ENCODE measurements around the gene ZNF22.
A peak's percentile ranks its signal among the peaks of the same experiment; 100 is the strongest.

The ZNF22 gene

DNA sequence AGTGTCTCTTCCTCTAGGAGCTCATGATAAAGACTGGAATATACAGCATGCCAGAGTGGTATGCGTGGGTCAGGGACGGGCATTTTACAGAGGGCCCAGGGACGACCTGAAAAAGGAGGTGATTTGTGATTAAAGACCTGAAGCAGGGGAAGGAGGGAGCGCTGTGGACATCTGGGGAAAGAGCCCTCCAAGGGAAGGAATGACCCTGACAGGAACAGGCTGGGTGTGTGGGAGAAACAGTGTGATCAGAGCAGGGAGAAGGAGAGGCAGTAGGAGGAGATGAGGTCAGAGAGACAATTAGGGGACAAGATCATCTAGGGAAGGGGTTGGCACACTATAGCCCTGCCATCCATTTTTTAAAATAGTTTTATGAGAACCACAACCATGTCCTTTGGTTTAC, 44.5 kb upstream of the ZNF22 start:
- no peak for TF ChIP-seq CTCF (IDR thresholded peaks at IDR 0.05; ENCODE audit: control insufficient read depth, extremely low read depth, insufficient read depth)
- no peak overlapping the region for H3K4me3 ChIP-seq (ENCODE audit: low read depth, low read length)

DNA sequence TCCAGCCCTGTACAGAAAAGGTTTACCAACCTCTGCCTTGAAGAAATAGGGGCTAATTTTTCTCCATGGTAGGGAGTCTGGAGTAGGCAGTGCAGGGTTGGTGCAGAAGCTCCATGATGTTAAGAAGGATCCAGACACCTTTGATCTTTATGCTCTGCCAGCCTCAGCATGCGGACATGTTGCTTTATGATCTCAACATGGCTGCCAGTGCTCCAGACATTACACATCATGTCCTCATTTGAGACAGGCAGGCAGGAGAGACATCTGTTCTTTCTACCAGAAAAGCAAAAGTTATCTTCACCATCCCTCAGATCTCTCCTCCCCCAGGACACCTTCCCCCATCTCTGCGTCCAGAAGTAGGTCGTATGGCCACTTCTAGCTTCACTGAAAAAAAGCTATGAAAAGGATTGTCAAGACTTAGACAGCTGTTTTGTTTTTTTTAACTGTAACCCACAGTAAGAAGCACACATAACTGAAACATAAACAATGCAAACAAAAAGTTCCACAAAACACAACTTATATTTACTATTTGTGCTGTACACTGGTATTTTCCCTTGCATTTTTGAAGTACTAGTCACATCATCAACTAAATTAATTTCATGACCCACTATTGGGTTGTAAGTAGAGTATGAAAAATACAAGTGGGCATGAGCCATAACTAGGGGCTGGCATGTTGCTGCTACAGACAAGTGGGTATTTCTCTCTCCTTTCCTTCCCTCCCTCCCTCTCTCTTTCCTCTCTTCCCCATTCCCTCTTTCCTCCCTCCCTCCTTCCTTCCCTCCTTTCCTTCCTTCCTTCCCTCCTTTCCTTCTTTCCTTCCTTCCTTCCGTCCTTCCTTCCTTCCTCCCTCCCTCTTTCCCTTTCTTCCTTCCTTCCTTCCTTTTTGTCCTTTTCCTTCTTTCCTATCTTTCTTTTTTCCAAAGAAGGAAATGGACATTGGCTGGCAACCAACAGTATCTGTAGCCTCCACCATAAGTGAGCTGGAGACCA, 43.7 kb upstream of the ZNF22 start:
- no peak overlapping the region for H3K4me3 ChIP-seq (ENCODE audit: low read depth, low read length)
- no peak for TF ChIP-seq CTCF (IDR thresholded peaks at IDR 0.05; ENCODE audit: control insufficient read depth, extremely low read depth, insufficient read depth)
- DNase-seq (ENCODE audit: low read depth) = no peak

More for the DNA sequence above, 44.5 kb upstream of the ZNF22 start:
- DNase-seq (ENCODE audit: low read depth) = no peak

- no peak for DNase-seq (ENCODE audit: low read depth)
- H3K4me3 ChIP-seq (ENCODE audit: low read depth, low read length) = peak overlapping the region; percentile 69
- TF ChIP-seq CTCF (IDR thresholded peaks at IDR 0.05; ENCODE audit: control insufficient read depth, extremely low read depth, insufficient read depth) = no peak
These were observed 42.4 kb upstream of the ZNF22 start for GRCh38 chr10:44958196-44958897.

DNA sequence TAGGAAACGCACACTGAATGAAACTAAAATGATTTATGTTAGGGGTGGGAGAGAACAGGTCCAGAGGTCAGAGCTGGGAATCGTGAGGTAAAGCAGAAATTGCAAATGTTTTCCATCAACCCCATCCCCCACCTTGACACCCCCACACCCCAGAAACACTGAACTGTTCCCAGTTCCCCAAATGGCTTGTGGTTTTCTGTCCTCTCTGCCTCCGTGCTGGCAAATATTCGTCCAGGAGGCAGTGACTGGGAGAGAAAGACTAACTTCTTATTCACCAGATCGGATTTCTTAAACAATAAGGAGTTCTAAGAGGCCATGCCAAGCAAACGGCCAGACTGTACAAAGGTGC, 41.9 kb upstream of the ZNF22 start:
- no peak for TF ChIP-seq CTCF (IDR thresholded peaks at IDR 0.05; ENCODE audit: control insufficient read depth, extremely low read depth, insufficient read depth)
- peak overlapping the region; percentile 69 for H3K4me3 ChIP-seq (ENCODE audit: low read depth, low read length)
- no peak for DNase-seq (ENCODE audit: low read depth)

DNA sequence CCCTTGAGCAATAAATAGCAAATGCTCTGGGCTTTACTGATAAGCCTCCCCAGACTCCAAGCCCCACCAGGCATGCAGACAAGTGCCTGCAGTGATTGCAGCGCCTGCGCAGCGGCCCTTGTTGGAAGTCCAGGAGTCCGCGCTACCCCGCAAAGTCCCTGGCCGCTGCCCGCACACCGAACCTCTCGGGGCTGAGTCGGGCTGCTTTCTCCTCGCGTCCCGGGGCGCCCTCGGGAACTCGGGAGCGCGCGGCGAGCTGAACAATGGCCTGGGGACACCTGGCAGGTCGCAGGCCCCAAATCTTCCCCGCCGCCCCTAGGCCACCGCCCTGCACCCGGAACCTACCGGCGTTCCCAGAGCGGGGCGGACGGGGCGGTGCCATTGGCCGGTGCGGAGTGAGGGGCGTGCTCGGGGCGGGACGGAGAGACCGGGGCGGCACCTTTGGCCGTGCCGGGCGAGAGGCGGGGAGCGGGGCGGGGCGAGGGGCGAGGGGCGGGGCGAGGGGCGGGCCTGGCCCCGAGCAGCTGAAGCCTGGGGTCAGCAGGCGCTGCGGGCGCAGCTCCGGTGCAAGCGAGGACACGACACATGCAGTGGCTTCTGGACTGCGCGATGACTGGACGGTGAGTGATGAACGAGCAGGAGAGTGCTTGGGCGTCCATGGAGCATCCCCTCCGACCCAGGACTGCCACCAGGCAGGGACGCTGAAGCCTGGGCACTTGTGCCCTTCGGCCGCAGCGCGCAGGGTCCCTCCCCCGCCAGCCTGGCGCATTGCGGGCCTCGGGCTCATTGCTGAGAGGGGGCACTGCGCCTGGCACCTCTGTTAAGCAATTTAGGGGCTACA, 41.3 kb upstream of the ZNF22 start, which contains the start of gene RASSF4:
RASSF4 (plus strand) TSS at position 556 of the 841 bp plus-strand sequence. CDS start 10,401 bp downstream, outside the sequence.
- TF ChIP-seq CTCF (IDR thresholded peaks at IDR 0.05; ENCODE audit: control insufficient read depth, extremely low read depth, insufficient read depth) = no peak
- H3K4me3 ChIP-seq (ENCODE audit: low read depth, low read length) = peak within 1 kb of the TSS; percentile 69
- peak; percentile 37 for DNase-seq (ENCODE audit: low read depth)

DNA sequence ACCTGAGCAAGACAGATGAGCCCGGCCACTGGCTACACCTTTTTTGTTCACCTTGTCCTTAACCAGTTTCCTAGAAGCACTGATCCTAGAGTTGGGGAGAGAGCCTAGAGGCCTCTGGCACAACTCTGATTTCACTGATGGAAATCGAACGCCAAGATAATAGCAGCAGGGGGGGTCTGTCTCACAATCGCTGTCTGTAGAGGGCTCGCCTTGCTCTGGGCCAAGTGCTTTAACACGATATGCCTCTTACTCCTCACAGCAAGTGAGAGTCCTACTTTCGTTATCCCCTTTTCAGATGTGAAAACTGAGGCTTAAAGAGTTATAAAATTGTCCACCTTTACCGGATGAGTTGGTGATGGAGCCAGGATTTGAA, 40.6 kb upstream of the ZNF22 start:
- peak overlapping the region; percentile 53 for H3K4me3 ChIP-seq (ENCODE audit: low read depth, low read length)
- no peak for DNase-seq (ENCODE audit: low read depth)

More for the DNA sequence above, 40.6 kb upstream of the ZNF22 start:
- TF ChIP-seq CTCF (IDR thresholded peaks at IDR 0.05; ENCODE audit: control insufficient read depth, extremely low read depth, insufficient read depth) = no peak

Measured in LNCaP clone FGC (cell line).